ENCODE measurements around the gene CRYBG2. TPM values are rescaled to one million over a fixed set of nuclear protein-coding genes. Genes with fewer than 3 reads are reported as not detected.
A peak's percentile ranks its signal among the peaks of the same experiment; 100 is the strongest.

The CRYBG2 gene
- not detected for total RNA-seq

- H3K4me3 ChIP-seq: no peak within 1 kb of the TSS
- no peak within 1 kb of the TSS for H3K27ac ChIP-seq
- TF ChIP-seq CTCF (IDR thresholded peaks at IDR 0.05): no peak
- H3K4me1 ChIP-seq: no peaks in the 10 kb centered on the region
- H3K36me3 ChIP-seq: no peaks in the 10 kb centered on the region
- H3K27me3 ChIP-seq: peaks cover 0 to 5% of the 10 kb centered on the region in 2 donors
- DNase-seq (ENCODE audit: low spot score): no peak
- no peaks in the 10 kb centered on the region for H3K9me3 ChIP-seq
Measured at GRCh38 chr1:26353976-26354820, at the start of gene CRYBG2. Gene CRYBG2 (minus strand): TSS chr1:26354130. CDS start chr1:26346657, 7,473 bp downstream.

- H3K36me3 ChIP-seq: no peaks in the 10 kb centered on the region
- no peak for TF ChIP-seq CTCF (IDR thresholded peaks at IDR 0.05)
- H3K27ac ChIP-seq: no peak overlapping the region
- H3K4me3 ChIP-seq: no peak overlapping the region
- no peak for DNase-seq (ENCODE audit: low spot score)
- no peaks in the 10 kb centered on the region for H3K9me3 ChIP-seq
- H3K4me1 ChIP-seq: no peaks in the 10 kb centered on the region
- H3K27me3 ChIP-seq: no peaks in the 10 kb centered on the region
Measured at GRCh38 chr1:26403656-26404055, 49.7 kb upstream of the CRYBG2 start.

- H3K27me3 ChIP-seq: no peaks in the 10 kb centered on the region
- no peak overlapping the region for H3K27ac ChIP-seq
- no peak for DNase-seq (ENCODE audit: low spot score)
- no peaks in the 10 kb centered on the region for H3K9me3 ChIP-seq
- H3K4me1 ChIP-seq: no peaks in the 10 kb centered on the region
- no peak for TF ChIP-seq CTCF (IDR thresholded peaks at IDR 0.05)
- no peak overlapping the region for H3K4me3 ChIP-seq
- H3K36me3 ChIP-seq: no peaks in the 10 kb centered on the region
Measured at GRCh38 chr1:26401891-26402290, 48.0 kb upstream of the CRYBG2 start.

- H3K27me3 ChIP-seq: no peaks in the 10 kb centered on the region
- no peak for TF ChIP-seq CTCF (IDR thresholded peaks at IDR 0.05)
- no peak overlapping the region for H3K4me3 ChIP-seq
- H3K36me3 ChIP-seq: no peaks in the 10 kb centered on the region
- H3K27ac ChIP-seq: no peak overlapping the region
- no peaks in the 10 kb centered on the region for H3K9me3 ChIP-seq
- no peaks in the 10 kb centered on the region for H3K4me1 ChIP-seq
- DNase-seq (ENCODE audit: low spot score): no peak
Measured at GRCh38 chr1:26399034-26399433, 45.1 kb upstream of the CRYBG2 start.

- H3K27me3 ChIP-seq: no peaks in the 10 kb centered on the region
- no peaks in the 10 kb centered on the region for H3K4me1 ChIP-seq
- no peak for TF ChIP-seq CTCF (IDR thresholded peaks at IDR 0.05)
- no peak for DNase-seq (ENCODE audit: low spot score)
- H3K36me3 ChIP-seq: no peaks in the 10 kb centered on the region
- H3K9me3 ChIP-seq: no peaks in the 10 kb centered on the region
- no peak overlapping the region for H3K4me3 ChIP-seq
- H3K27ac ChIP-seq: no peak overlapping the region
Measured at GRCh38 chr1:26395754-26396153, 41.8 kb upstream of the CRYBG2 start.

- DNase-seq (ENCODE audit: low spot score): no peak
- peak in 1 of 2 donors; percentile 33 for TF ChIP-seq CTCF (IDR thresholded peaks at IDR 0.05)
- H3K4me1 ChIP-seq: no peaks in the 10 kb centered on the region
- no peak overlapping the region for H3K4me3 ChIP-seq
- no peaks in the 10 kb centered on the region for H3K9me3 ChIP-seq
- no peaks in the 10 kb centered on the region for H3K27me3 ChIP-seq
- no peak overlapping the region for H3K27ac ChIP-seq
- H3K36me3 ChIP-seq: no peaks in the 10 kb centered on the region
Measured at GRCh38 chr1:26391450-26391849, 37.5 kb upstream of the CRYBG2 start.

Data from right atrium auricular region (tissue), 2 donors.